Lower leg skin (tissue), 3 donors: ENCODE results near the gene GPATCH8.

Experiments used
- CTCF ChIP-seq, 3 donors: fragments of 450-650 bp; IDR thresholded peaks; one replicate each; pipeline ENCODE4 v1.5.1; 2016; ENCODE audit warnings: antibody characterized with exemption in 3 of 3, mild to moderate bottlenecking in 3 of 3, moderate library complexity in 2 of 3
- POLR2A ChIP-seq, 2 donors: fragments of 450-650 bp; IDR thresholded peaks; one replicate each; pipeline ENCODE4 v1.6.1; 2016 to 2017; ENCODE audit warnings: antibody characterized with exemption in 2 of 2, mild to moderate bottlenecking in 1 of 2, moderate library complexity in 1 of 2

- TF ChIP-seq CTCF (IDR thresholded peaks at IDR 0.05) (no peak), POLR2A (IDR thresholded peaks at IDR 0.05) (no peak)
These were observed 33.5 kb downstream of the GPATCH8 start for GRCh38 chr17:44469676-44470075.
